WI38 (cell line): ENCODE measurements around the gene GALR3.

Experiments used
- H3K4me3 ChIP-seq: 2 replicates; pipeline ENCODE4 v1.5.1; 2011; ENCODE audit warnings: low read depth, mild to moderate bottlenecking, control low read depth, low read length
- CTCF ChIP-seq: IDR thresholded peaks from 2 replicates; pipeline ENCODE4 v1.5.1; 2012; ENCODE audit warnings: low read depth, mild to moderate bottlenecking, control low read depth, low read length

The GALR3 gene

DNA sequence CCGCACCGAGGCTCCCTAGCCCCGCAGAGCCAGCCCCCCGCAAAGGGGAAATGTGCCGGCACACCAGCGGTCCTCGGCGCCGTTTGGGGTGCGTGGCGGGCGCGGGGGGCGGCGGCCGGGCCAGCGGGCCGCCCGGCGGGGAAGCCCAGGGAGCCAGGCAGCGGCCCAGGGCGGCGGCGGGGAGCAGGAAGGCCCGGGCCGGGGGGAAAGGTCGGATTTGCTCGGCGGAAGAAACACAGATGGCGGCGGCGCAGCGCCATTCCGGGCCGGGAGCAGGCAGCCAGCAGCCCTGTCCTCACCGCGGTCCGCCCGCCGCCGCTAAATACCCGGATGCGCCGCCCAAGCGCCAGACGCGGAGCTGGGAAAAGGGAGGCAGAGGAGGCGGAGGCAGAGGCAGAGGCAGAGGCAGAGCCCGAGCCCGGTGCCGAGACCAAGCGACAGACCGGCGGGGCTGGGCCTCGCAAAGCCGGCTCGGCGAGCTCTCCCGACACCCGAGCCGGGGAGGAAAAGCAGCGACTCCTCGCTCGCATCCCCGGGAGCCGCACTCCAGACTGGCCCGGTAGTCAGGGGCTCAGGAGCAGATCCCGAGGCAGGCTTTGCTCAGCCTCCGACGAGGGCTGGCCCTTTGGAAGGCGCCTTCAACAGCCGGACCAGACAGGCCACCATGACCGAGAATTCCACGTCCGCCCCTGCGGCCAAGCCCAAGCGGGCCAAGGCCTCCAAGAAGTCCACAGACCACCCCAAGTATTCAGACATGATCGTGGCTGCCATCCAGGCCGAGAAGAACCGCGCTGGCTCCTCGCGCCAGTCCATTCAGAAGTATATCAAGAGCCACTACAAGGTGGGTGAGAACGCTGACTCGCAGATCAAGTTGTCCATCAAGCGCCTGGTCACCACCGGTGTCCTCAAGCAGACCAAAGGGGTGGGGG, 18.0 kb upstream of the GALR3 start:
- no peak for TF ChIP-seq CTCF
- peak overlapping the region; percentile 72 for H3K4me3 ChIP-seq

DNA sequence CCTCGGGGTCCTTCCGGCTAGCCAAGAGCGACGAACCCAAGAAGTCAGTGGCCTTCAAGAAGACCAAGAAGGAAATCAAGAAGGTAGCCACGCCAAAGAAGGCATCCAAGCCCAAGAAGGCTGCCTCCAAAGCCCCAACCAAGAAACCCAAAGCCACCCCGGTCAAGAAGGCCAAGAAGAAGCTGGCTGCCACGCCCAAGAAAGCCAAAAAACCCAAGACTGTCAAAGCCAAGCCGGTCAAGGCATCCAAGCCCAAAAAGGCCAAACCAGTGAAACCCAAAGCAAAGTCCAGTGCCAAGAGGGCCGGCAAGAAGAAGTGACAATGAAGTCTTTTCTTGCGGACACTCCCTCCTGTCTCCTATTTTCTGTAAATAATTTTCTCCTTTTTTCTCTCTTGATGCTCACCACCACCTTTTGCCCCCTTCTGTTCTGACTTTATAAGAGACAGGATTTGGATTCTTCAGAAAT, 17.3 kb upstream of the GALR3 start:
- peak overlapping the region; percentile 72 for H3K4me3 ChIP-seq
- no peak for TF ChIP-seq CTCF

DNA sequence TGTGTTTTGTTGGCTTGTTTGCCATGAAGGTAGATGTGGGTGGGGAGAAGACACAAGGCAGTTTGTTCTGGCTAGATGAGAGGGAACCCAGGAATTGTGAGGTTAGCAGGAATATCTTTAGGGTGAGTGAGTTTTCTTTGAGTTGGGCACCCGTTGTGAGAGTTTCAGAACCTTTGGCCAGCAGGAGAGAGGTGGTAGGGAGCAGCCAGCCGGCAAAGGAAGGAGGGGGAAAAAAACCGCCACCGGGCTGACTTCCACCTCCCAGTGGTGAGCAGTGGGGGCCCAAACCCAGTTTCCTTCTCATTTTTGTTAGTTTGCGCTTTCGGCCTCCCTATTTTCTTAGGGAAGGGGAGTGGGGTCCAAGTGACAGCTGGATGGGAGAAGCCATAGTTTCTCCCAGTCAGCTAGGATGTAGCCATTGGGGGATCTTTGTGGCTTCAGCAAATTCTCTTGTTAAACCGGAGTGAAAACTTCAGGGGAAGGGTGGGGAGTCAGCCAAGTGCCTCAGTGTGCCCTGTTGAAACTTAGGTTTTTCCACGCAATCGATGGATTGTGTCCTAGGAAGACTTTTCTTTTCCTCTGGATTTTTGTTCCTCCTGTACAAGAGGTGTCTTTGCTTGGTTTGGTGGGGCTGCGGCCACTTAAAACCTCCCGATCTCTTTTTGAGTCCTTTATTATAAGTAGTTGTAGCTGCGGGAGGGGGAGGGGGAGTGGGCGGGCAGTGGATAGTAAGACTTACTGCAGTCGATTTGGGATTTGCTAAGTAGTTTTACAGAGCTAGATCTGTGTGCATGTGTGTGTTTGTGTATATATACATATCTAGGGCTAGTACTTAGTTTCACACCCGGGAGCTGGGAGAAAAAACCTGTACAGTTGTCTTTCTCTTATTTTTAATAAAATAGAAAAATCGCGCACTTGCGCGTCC, 16.5 kb upstream of the GALR3 start:
- no peak for TF ChIP-seq CTCF
- H3K4me3 ChIP-seq: peak overlapping the region; percentile 72

DNA sequence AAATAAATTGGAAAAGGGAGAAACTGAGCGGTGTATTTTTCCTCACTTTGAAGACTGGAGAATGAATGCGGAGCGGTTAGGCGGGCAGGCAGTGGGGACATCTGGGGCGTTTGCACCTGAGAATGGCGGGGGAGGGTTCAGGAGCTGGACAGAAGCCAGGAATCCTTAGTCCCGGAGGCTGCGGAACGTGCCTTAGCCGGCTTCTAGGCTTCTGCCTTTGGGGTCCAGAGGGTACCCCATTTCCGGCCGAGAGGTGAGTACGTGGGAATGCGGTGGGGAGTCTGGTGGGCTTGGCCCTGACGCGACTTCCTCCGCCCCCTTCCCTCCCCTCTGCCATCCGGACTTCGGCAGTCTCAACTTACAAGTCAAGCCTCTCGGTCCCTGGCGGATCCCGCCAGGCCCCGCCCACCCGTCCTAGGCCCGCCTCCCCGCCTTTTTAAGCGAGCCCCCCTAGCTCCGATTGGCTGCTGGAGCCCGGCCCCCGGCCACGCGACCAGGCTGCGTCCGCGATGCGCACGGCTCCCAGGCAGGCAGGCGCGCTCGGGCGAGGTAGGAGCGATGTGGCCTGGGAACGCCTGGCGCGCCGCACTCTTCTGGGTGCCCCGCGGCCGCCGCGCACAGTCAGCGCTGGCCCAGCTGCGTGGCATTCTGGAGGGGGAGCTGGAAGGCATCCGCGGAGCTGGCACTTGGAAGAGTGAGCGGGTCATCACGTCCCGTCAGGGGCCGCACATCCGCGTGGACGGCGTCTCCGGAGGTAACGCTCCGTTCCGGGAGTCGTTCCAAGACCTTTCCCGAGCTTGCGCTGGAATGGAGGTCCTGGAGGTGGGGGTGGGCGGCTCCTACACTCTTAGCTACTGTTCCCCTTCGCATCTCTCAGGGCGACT, 15.5 kb upstream of the GALR3 start, which contains the start of gene GCAT:
Gene GCAT (plus strand): TSS at position 525 of the 884 bp plus-strand sequence. CDS start 34 bp downstream, at position 559.
- no peak for TF ChIP-seq CTCF
- peak within 1 kb of the TSS; percentile 72 for H3K4me3 ChIP-seq

- H3K4me3 ChIP-seq: peak overlapping the region; percentile 72
- no peak for TF ChIP-seq CTCF
Measured at GRCh38 chr22:37808294-37808657, 14.9 kb upstream of the GALR3 start.

- no peak for TF ChIP-seq CTCF
- H3K4me3 ChIP-seq: no peak overlapping the region
Measured at GRCh38 chr22:37809672-37810333, 13.4 kb upstream of the GALR3 start.
